K562 (cell line): ENCODE results near the gene ZNF503. TPM values are rescaled to one million over a fixed set of nuclear protein-coding genes. Genes with fewer than 3 reads are reported as not detected.

Source experiments
- ATAC-seq: fragments of 200-7000 bp; cut with Tn5 transposase; 3 replicates; pipeline ENCODE4 v1.9.1; 2020; ENCODE audit warnings: moderate library complexity
- BruUV-seq: library from RNA; stranded (reverse); fragments of 400-500 nt; replicated peaks from 2 replicates; lab custom pipeline; 2021; lab: Mats Ljungman, UMichigan
- CTCF ChIA-PET: fragments of 300-600 bp; formaldehyde crosslinking; extraction: SDS; loops from one replicate; lab custom pipeline; 2021; ENCODE audit warnings: low intra/inter-chr PET ratio; lab: Yijun Ruan, JAX
- POLR2A ChIA-PET: fragments of 300-600, 350-650 bp; sonication (Branson Sonifier 250); formaldehyde crosslinking; extraction: SDS; loops from one replicate; lab custom pipeline; 2021; ENCODE audit warnings: antibody characterized with exemption, inconsistent platforms; lab: Yijun Ruan, JAX
- DNase-seq, 4 experiments: peaks; one replicate each; pipeline versions ENCODE4 v3.0.0 to v3.0.0-alpha.2; 2011 to 2018; ENCODE audit warnings: low spot score in 3 of 4, mixed read lengths in 3 of 4; ENCODE audit errors: extremely low read depth in 1 of 4
- FAIRE-seq: peaks from 2 replicates; lab custom pipeline; 2011; peaks lifted over from hg19 to GRCh38; lab: Jason Lieb, UNC
- H2AFZ ChIP-seq: 2 replicates; pipeline ENCODE4 v1.6.0; 2011; ENCODE audit warnings: low read depth, low read length, control low read depth, inconsistent platforms
- H3K27ac ChIP-seq: fragments of 200-600 bp; 3 replicates; pipeline ENCODE4 v1.8.0; 2011; ENCODE audit warnings: low read depth, mild to moderate bottlenecking, control low read depth, inconsistent platforms, low read length, moderate library complexity, mixed read lengths; ENCODE audit errors: extremely low read depth
- H3K27me3 ChIP-seq, 2 experiments: fragments of 300-600 bp in 1 of 2; 2 replicates in 1 of 2; 3 replicates in 1 of 2; pipeline versions ENCODE4 v1.6.0 to v1.8.0; 2011; ENCODE audit warnings: inconsistent platforms in 2 of 2, low read length in 2 of 2, mild to moderate bottlenecking in 1 of 2, mixed read lengths in 1 of 2, moderate library complexity in 1 of 2; ENCODE audit not compliant: control insufficient read depth in 2 of 2, insufficient read depth in 2 of 2
- H3K36me3 ChIP-seq: fragments of 300-600 bp; 3 replicates; pipeline ENCODE4 v1.8.0; 2011; ENCODE audit warnings: mild to moderate bottlenecking, low read length, inconsistent platforms; ENCODE audit not compliant: control insufficient read depth, insufficient read depth
- H3K4me1 ChIP-seq, 2 experiments: fragments of 200-600 bp in 1 of 2; replicated peaks in 1 of 2; 2 replicates in 1 of 2; 3 replicates in 1 of 2; pipeline versions ENCODE4 v1.5.1 to v1.8.0; 2011; ENCODE audit warnings: inconsistent platforms in 2 of 2, low read length in 2 of 2, mild to moderate bottlenecking in 1 of 2, mixed read lengths in 1 of 2, moderate library complexity in 1 of 2; ENCODE audit not compliant: control insufficient read depth in 2 of 2, insufficient read depth in 2 of 2
- H3K4me2 ChIP-seq: 2 replicates; pipeline ENCODE4 v1.6.1; 2011; ENCODE audit warnings: low read length, control low read depth, inconsistent platforms, mixed read lengths; ENCODE audit not compliant: insufficient read depth
- H3K4me3 ChIP-seq: fragments of 200-600 bp; sonication (generic), shearing (Covaris generic); 2 replicates; pipeline ENCODE4 v1.5.1; 2016; ENCODE audit warnings: control low read depth, inconsistent platforms
- H3K79me2 ChIP-seq: fragments of 200-600 bp; 3 replicates; pipeline ENCODE4 v1.8.0; 2011; ENCODE audit warnings: low read length, inconsistent platforms; ENCODE audit not compliant: control insufficient read depth, insufficient read depth
- H3K9ac ChIP-seq, 2 experiments: 2 replicates each; pipeline versions ENCODE4 v1.6.0 to v1.6.1; 2011; ENCODE audit warnings: low read depth in 2 of 2, low read length in 2 of 2, control low read depth in 1 of 2, inconsistent platforms in 1 of 2, mild to moderate bottlenecking in 1 of 2, mixed read lengths in 1 of 2; ENCODE audit not compliant: insufficient read depth in 1 of 2
- H3K9me1 ChIP-seq: one replicate; pipeline ENCODE4 v1.6.0; 2011; ENCODE audit warnings: inconsistent platforms, mild to moderate bottlenecking, low read length, moderate library complexity; ENCODE audit not compliant: control insufficient read depth, insufficient read depth
- H3K9me3 ChIP-seq: replicated peaks from 2 replicates; pipeline ENCODE4 v1.5.1; 2011; ENCODE audit warnings: low read depth, low read length, inconsistent platforms; ENCODE audit not compliant: control insufficient read depth, insufficient read depth
- H4K20me1 ChIP-seq: replicated peaks from 2 replicates; pipeline ENCODE4 v1.6.1; 2011; ENCODE audit warnings: low read length, inconsistent platforms, mixed read lengths; ENCODE audit not compliant: control insufficient read depth, insufficient read depth
- BCOR ChIP-seq: fragments of 450-650 bp; IDR thresholded peaks from 2 replicates; pipeline ENCODE4 v1.6.1; 2016
- DACH1 ChIP-seq: fragments of 450-650 bp; IDR thresholded peaks from 2 replicates; pipeline ENCODE4 v1.6.1; 2018; ENCODE audit not compliant: partially characterized antibody
- FOSL1 ChIP-seq: fragments of 200-800 bp; sonication (Bioruptor generic); conservative IDR thresholded peaks from 2 replicates; pipeline ENCODE4 v1.6.1; 2016; ENCODE audit warnings: missing genetic modification characterization, missing compliant biosample characterization
- GABPB1 ChIP-seq: sonication (generic); formaldehyde crosslinking; IDR thresholded peaks from 2 replicates; pipeline ENCODE4 v1.8.0; 2022; ENCODE audit warnings: mild to moderate bottlenecking, missing genetic modification reagents
- KLF1 ChIP-seq: fragments of 450-650 bp; IDR thresholded peaks from 2 replicates; pipeline ENCODE4 v1.6.1; 2016; ENCODE audit warnings: missing genetic modification characterization, missing compliant biosample characterization
- PATZ1 ChIP-seq: fragments of 250-450 bp; sonication (Bioruptor Pico); IDR thresholded peaks from 2 replicates; pipeline ENCODE4 v1.5.0; 2020; ENCODE audit warnings: mild to moderate bottlenecking, borderline replicate concordance
- PHF8 ChIP-seq: fragments of 200-600 bp; sonication (generic); IDR thresholded peaks from 2 replicates; pipeline ENCODE4 v1.6.1; 2012; ENCODE audit warnings: mixed run types, mild to moderate bottlenecking, inconsistent platforms, low read length, moderate library complexity, borderline replicate concordance
- PKNOX1 ChIP-seq: fragments of 450-650 bp; IDR thresholded peaks from 2 replicates; pipeline ENCODE4 v1.6.1; 2016
- RBM25 ChIP-seq: fragments of 200-400 bp; formaldehyde crosslinking; IDR thresholded peaks from 2 replicates; pipeline ENCODE4 v1.6.1; 2018; ENCODE audit warnings: low read length, low read depth, moderate library complexity; ENCODE audit not compliant: severe bottlenecking
- RCOR1 ChIP-seq, 2 experiments: IDR thresholded peaks; 2 replicates each; pipeline ENCODE4 v1.6.1; 2012; ENCODE audit warnings: low read depth in 2 of 2, low read length in 2 of 2, borderline replicate concordance in 1 of 2, improper control_type of control experiment in 1 of 2
- SAFB ChIP-seq: fragments of 200-400 bp; formaldehyde crosslinking; IDR thresholded peaks from 2 replicates; pipeline ENCODE4 v1.6.1; 2017; ENCODE audit warnings: low read depth, low read length, borderline replicate concordance
- SETDB1 ChIP-seq: IDR thresholded peaks from one replicate; pipeline ENCODE4 v1.6.1; 2012; ENCODE audit warnings: low read length, control low read depth, inconsistent platforms
- TCF7 ChIP-seq: sonication (generic); IDR thresholded peaks from 2 replicates; pipeline ENCODE4 v1.6.1; 2016; ENCODE audit warnings: antibody characterized with exemption, borderline replicate concordance
- ZFP30 ChIP-seq: fragments of 250-450 bp; sonication (Bioruptor Pico); IDR thresholded peaks from 2 replicates; pipeline ENCODE4 v1.8.0; 2022; ENCODE audit warnings: moderate library complexity, mild to moderate bottlenecking, inconsistent platforms, borderline replicate concordance
- ZKSCAN8 ChIP-seq: fragments of 200-800 bp; sonication (Bioruptor generic); IDR thresholded peaks from 2 replicates; pipeline ENCODE4 v1.6.1; 2016; ENCODE audit warnings: missing genetic modification characterization, missing compliant biosample characterization
- WGBS: fragments of 100-300 bp; shearing (Covaris generic); methylation state at CpG from one replicate; pipeline ENCODE4 v1.1.6; 2016; ENCODE audit warnings: low coverage, mixed read lengths; ENCODE audit not compliant: insufficient coverage; ENCODE audit errors: missing lambda C conversion rate; 5-methylcytosine and 5-hydroxymethylcytosine counted together
- in situ Hi-C: fragments of 300-500 bp; cut with MboI; formaldehyde crosslinking; loops from 4 replicates; pipeline ENCODE4 v1.15.0; 2018; ENCODE audit warnings: inconsistent platforms, mixed read lengths
- intact Hi-C: fragments of 100-400 bp; cut with micrococcal nuclease; formaldehyde crosslinking; loops from 2 replicates; pipeline ENCODE4 v1.14.2; 2022
- polyA plus RNA-seq, 8 experiments: library from polyadenylated mRNA; depleted of rRNA in 4 of 8; stranded (reverse) in 5 of 8; unstranded in 3 of 8; fragments of >200 nt; fragmentation: Nextera tagmentation in 2 of 8; fragmentation: Illumina TruSeq in 1 of 8; extraction: Ambion mirVana in 2 of 8; extraction: Trizol in 1 of 8; gene quantifications; 2 replicates each; pipeline versions ENCODE4 v1.2.1 to v1.2.3, GENCODE V29; 2011 to 2014; ENCODE audit warnings: inconsistent platforms in 1 of 8, missing spikeins in 1 of 8
- total RNA-seq, 7 experiments: library from RNA; depleted of rRNA in 6 of 7; stranded (reverse); fragments of >200 nt in 6 of 7; fragmentation: Illumina TruSeq in 2 of 7; extraction: Trizol in 2 of 7; gene quantifications; 2 replicates each; pipeline versions ENCODE4 v1.2.1 to v1.2.3, GENCODE V29; 2011 to 2021; ENCODE audit warnings: low replicate concordance in 1 of 7

The ZNF503 gene
- total and polyA plus RNA-seq, 9 of the 15 experiments (the other 6 are each of a cell fraction or from before 2014, with no cell fraction given) = not detected

- no peak overlapping the region for H2AFZ ChIP-seq
- H3K79me2 ChIP-seq = no peaks in the 10 kb centered on the region
- intact Hi-C loops (no loop called here), in situ Hi-C loops (no loop called here)
- DNase-seq = no peak
- no TSS peak for BruUV-seq
- H3K4me1 ChIP-seq = no peaks in the 10 kb centered on the region
- no peaks in the 10 kb centered on the region for H3K9me1 ChIP-seq
- peaks cover 4% of the 10 kb centered on the region; the same call in 1 of the 2 replicates for H4K20me1 ChIP-seq
- CTCF ChIA-PET = no interaction called here
- no peak overlapping the region for H3K27ac ChIP-seq
- FAIRE-seq = peak; percentile 80
- ATAC-seq = peak; percentile 52
- TF ChIP-seq DACH1 (no peak), SETDB1 (no peak), FOSL1 (tag) (0 out of 2 replicates have a peak, but pooled peaks have one; percentile 15), GABPB1 (CRISPR knock-in tag) (no peak), RCOR1 (IDR thresholded peaks at IDR 0.05; ENCODE audit: borderline replicate concordance in 1 of 2, low read depth in 2 of 2, low read length in 2 of 2) (no peak)
- 0% methylated on average over 5 of the region's 5 CpGs for WGBS
- H3K27me3 ChIP-seq = peaks cover 13 to 48% of the 10 kb centered on the region in 2 experiments
- no peaks in the 10 kb centered on the region for H3K36me3 ChIP-seq
- no peak overlapping the region for H3K9ac ChIP-seq
- H3K9me3 ChIP-seq = no peaks in the 10 kb centered on the region
- H3K4me3 ChIP-seq = no peak overlapping the region
- H3K4me2 ChIP-seq = no peak overlapping the region
- POLR2A ChIA-PET = interaction anchor here (0.6 kb wide), 1 partner anchor 70 kb away, joined by 3 read pairs; no protein-coding TSS in a partner anchor
These were observed 48.9 kb downstream of the ZNF503 start for GRCh38 chr10:75352650-75353049.

- ATAC-seq (no peak), FAIRE-seq (no peak), DNase-seq (no peak)
- Histone ChIP-seq H3K4me3 (no peak overlapping the region), H3K27me3 (peaks cover 13 to 54% of the 10 kb centered on the region in 2 experiments), H3K9me3 (no peaks in the 10 kb centered on the region), H4K20me1 (peaks cover 4% of the 10 kb centered on the region; the same call in 1 of the 2 replicates), H3K9me1 (no peaks in the 10 kb centered on the region), H3K9ac (no peak overlapping the region), H3K79me2 (no peaks in the 10 kb centered on the region), H3K4me1 (no peaks in the 10 kb centered on the region), H3K36me3 (no peaks in the 10 kb centered on the region), H2AFZ (no peak overlapping the region), H3K27ac (no peak overlapping the region), H3K4me2 (no peak overlapping the region)
- in situ Hi-C loops = no loop called here
- intact Hi-C loops = no loop called here
- ChIA-PET CTCF (no interaction called here), POLR2A (no interaction called here)
- 2% methylated on average over 3 of the region's 3 CpGs for WGBS
- no TSS peak for BruUV-seq
- TF ChIP-seq ZFP30 (CRISPR knock-in tag) (no peak), BCOR (peak; percentile 22; the same call in 1 of the 2 replicates), SAFB (no peak), PHF8 (no peak), PKNOX1 (no peak), RBM25 (peak; percentile 68), TCF7 (no peak), ZKSCAN8 (CRISPR knock-in tag) (no peak), PATZ1 (CRISPR knock-in tag) (no peak), KLF1 (tag) (no peak)
These were observed 49.9 kb downstream of the ZNF503 start for GRCh38 chr10:75351637-75352036.
